HG02885 (cell line): Measurements from ENCODE around the gene GJC1.

Experiments used
- ATAC-seq: cut with Tn5 transposase; IDR thresholded peaks from one replicate; pipeline ENCODE4 v1.9.1; 2021; ENCODE audit warnings: mild to moderate bottlenecking; ENCODE audit not compliant: unreplicated experiment, poor library complexity

The GJC1 gene

GRCh38 chr17:44804302-44805089, 25.6 kb downstream of the GJC1 start:
- ATAC-seq = no peak

GRCh38 chr17:44801880-44802279, 28.2 kb downstream of the GJC1 start:
- no peak for ATAC-seq

- ATAC-seq = no peak
These were observed 31.7 kb downstream of the GJC1 start for GRCh38 chr17:44798356-44798755.

GRCh38 chr17:44797802-44798201, 32.3 kb downstream of the GJC1 start:
- no peak for ATAC-seq

- ATAC-seq = no peak
These were observed 33.4 kb downstream of the GJC1 start for GRCh38 chr17:44796731-44797130.

- ATAC-seq = no peak
These were observed 34.2 kb downstream of the GJC1 start for GRCh38 chr17:44795928-44796327.

- ATAC-seq = no peak
These were observed 34.7 kb downstream of the GJC1 start for GRCh38 chr17:44795421-44795820.

GRCh38 chr17:44794851-44795413, 35.2 kb downstream of the GJC1 start:
- no peak for ATAC-seq

GRCh38 chr17:44793885-44794842, 35.9 kb downstream of the GJC1 start:
- no peak for ATAC-seq

- ATAC-seq = no peak
These were observed 37.8 kb downstream of the GJC1 start for GRCh38 chr17:44792276-44792675.

GRCh38 chr17:44788139-44788538, 41.9 kb downstream of the GJC1 start:
- ATAC-seq = no peak

- no peak for ATAC-seq
These were observed 42.7 kb downstream of the GJC1 start for GRCh38 chr17:44787271-44787940.

GRCh38 chr17:44786551-44787081, 43.5 kb downstream of the GJC1 start:
- ATAC-seq = no peak

GRCh38 chr17:44785921-44786320, 44.2 kb downstream of the GJC1 start:
- no peak for ATAC-seq

GRCh38 chr17:44782326-44782850, 47.7 kb downstream of the GJC1 start:
- ATAC-seq = no peak

- no peak for ATAC-seq
These were observed 48.3 kb downstream of the GJC1 start for GRCh38 chr17:44781551-44782325.

- ATAC-seq = no peak
These were observed 49.1 kb downstream of the GJC1 start for GRCh38 chr17:44780845-44781480.

GRCh38 chr17:44780161-44780560, 49.9 kb downstream of the GJC1 start:
- ATAC-seq = no peak
